ENCODE data around the gene C1R.

C1R gene

DNA sequence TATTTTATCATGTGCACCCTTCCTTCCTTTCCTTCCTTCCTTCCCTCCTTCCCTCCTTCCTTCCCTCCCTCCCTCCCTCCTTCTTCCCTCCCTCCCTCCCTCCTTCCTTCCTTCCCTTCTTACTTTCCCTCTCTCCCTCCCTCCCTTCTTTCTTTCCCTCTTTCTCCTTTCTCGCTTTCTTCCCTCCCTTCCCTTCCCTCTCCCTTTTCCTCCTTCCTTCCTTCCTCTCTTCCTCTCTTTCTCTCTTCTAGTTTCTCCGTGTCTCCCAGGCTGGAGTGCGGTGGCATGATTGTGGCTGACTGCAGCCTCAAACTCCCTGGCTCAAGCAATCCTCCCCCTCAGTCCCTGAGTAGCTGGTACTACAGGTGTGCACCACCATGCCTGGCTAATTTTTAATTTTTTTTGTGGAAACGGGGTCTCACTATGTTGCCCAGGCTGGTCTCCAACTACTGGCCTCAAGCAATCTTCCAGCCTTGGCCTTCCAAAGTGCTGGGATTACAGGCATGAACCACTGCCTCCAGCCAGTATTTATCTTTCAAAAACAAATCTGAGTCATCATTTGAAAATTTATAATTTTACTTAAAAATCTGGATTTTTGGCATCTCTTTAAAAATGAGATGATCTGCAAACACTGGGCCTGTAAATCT is 8.9 kb upstream of the C1R start:
- TF ChIP-seq CTCF (IDR thresholded peaks at IDR 0.05; ENCODE audit: control insufficient read depth, insufficient read depth, low read depth, low read length, missing control alignments): no peak
- no peak overlapping the region for H3K4me3 ChIP-seq (ENCODE audit: control insufficient read depth, low read depth, low read length)
- DNase-seq (ENCODE audit: low read depth): no peak

DNA sequence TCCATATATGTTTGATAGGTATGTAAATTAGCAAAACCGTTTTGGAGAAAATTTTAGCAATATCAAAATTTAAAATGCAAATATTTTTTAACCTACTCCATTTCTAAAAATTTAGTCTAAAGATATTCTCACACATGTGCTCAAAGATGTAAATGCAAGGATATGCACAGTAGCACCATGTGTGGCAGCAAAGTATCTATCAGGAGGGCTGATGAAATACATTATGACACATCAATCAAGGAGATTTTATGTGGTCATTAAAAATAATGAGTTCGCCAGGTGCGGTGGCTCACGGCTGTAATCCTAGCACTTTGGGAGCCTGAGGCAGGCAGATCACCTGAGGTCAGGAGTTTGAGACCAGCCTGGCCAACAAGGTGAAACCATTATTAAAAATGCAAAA is 8.0 kb upstream of the C1R start:
- no peak overlapping the region for H3K4me3 ChIP-seq (ENCODE audit: control insufficient read depth, low read depth, low read length)
- DNase-seq (ENCODE audit: low read depth): no peak
- TF ChIP-seq CTCF (IDR thresholded peaks at IDR 0.05; ENCODE audit: control insufficient read depth, insufficient read depth, low read depth, low read length, missing control alignments): no peak

GRCh38 chr12:7099290-7099996 is 7.2 kb upstream of the C1R start:
- DNase-seq (ENCODE audit: low read depth): no peak

DNA sequence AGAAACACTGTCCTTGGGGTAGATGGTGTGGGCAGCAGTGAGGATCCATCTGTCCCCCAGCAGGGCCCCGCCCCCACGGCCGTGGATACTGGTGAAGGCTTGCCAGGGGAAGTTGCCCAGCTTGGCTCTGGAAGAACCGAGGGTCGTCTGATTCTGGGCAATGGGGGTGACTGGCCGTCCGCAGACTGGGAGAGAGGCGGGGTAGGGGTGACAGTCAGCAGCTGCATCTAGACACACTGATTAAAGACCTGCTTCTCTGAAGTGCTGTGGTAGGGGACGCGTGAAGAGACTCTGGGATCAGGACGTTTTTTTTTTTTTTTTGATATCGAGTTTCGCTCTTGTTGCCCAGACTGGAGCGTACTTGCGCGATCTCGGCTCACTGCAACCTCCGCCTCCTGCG is 4.7 kb upstream of the C1R start:
- TF ChIP-seq CTCF (IDR thresholded peaks at IDR 0.05; ENCODE audit: control insufficient read depth, insufficient read depth, low read depth, low read length, missing control alignments): no peak
- DNase-seq (ENCODE audit: low read depth): no peak
- no peak overlapping the region for H3K4me3 ChIP-seq (ENCODE audit: control insufficient read depth, low read depth, low read length)

More at GRCh38 chr12:7099290-7099996, 7.2 kb upstream of the C1R start:
- no peak overlapping the region for H3K4me3 ChIP-seq (ENCODE audit: control insufficient read depth, low read depth, low read length)
- TF ChIP-seq CTCF (IDR thresholded peaks at IDR 0.05; ENCODE audit: control insufficient read depth, insufficient read depth, low read depth, low read length, missing control alignments): no peak

- no peak for TF ChIP-seq CTCF (IDR thresholded peaks at IDR 0.05; ENCODE audit: control insufficient read depth, insufficient read depth, low read depth, low read length, missing control alignments)
- DNase-seq (ENCODE audit: low read depth): no peak
- H3K4me3 ChIP-seq (ENCODE audit: control insufficient read depth, low read depth, low read length): no peak overlapping the region
Measured at GRCh38 chr12:7096006-7096932, 4.0 kb upstream of the C1R start.

DNA sequence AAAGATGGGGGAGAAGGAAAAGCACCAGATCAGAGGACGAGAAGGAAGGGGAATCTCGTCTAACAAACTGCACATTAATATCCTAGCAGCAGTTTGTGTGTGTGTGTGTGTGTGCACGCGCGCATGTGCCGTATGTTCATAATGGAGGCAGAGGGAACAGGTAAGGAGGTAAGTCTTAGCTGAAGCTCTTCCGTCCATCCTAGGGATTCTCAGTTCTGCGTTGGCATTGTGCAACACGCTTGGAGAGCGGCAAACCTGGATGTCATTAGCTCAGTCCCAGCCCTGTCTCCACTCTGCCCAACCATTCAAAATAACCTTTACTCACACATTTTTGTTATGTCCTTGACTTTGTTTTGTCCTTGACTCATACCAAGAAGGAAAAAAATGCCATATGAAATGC is 1.6 kb upstream of the C1R start:
- no peak for TF ChIP-seq CTCF (IDR thresholded peaks at IDR 0.05; ENCODE audit: control insufficient read depth, insufficient read depth, low read depth, low read length, missing control alignments)
- DNase-seq (ENCODE audit: low read depth): no peak
- H3K4me3 ChIP-seq (ENCODE audit: control insufficient read depth, low read depth, low read length): no peak overlapping the region

All from AG09309 (cell line).